ENCODE data around the gene ARRB1. TPM values are rescaled to one million over a fixed set of nuclear protein-coding genes. Genes with fewer than 3 reads are reported as not detected.

ARRB1 gene
- total and polyA plus RNA-seq, 2 of the 13 experiments (the other 11 are each of a cell fraction or from before 2014, with no cell fraction given), result 22.5 to 35.7 TPM

- ATAC-seq, result peak; percentile 15
- Histone ChIP-seq H2AFZ (ENCODE audit: low read length) (no peak overlapping the region), H3K9ac (ENCODE audit: insufficient read depth, low read depth, low read length) (no peak overlapping the region), H3K27ac (ENCODE audit: extremely low read length, insufficient read depth, low read length) (no peak overlapping the region), H3K4me2 (ENCODE audit: low read depth, low read length) (no peak overlapping the region), H4K20me1 (ENCODE audit: insufficient read depth, low read length) (no peaks in the 10 kb centered on the region), H3K36me3 (replicated peaks in 1 of 2; ENCODE audit: control insufficient read depth in 1 of 2, insufficient read depth in 2 of 2, low read length in 2 of 2) (no peaks in the 10 kb centered on the region), H3K4me3 (replicated peaks in 1 of 3; ENCODE audit: insufficient read depth in 1 of 3, low read depth in 2 of 3, low read length in 3 of 3) (no peak overlapping the region), H3K4me1 (ENCODE audit: insufficient read depth, low read length) (peaks cover 11% of the 10 kb centered on the region; the same call in 1 of the 2 replicates), H3K27me3 (ENCODE audit: control insufficient read depth in 1 of 2, insufficient read depth in 2 of 2, low read length in 2 of 2) (peaks cover 0 to 8% of the 10 kb centered on the region in 2 experiments; a peak in 1 of 5 replicates), H3K9me3 (ENCODE audit: low read length) (no peaks in the 10 kb centered on the region), H3K79me2 (ENCODE audit: insufficient read depth, low read length) (no peaks in the 10 kb centered on the region)
- intact Hi-C loops (cut with micrococcal nuclease; ENCODE audit: unreplicated experiment), result no loop called here
- ChIA-PET CTCF (ENCODE audit: low intra/inter-chr PET ratio, low total read pairs) (no interaction called here), POLR2A (interaction anchor here (1.0 kb wide), 1 partner anchor 92 kb away, joined by 3 read pairs; no protein-coding TSS in a partner anchor)
- BruUV-seq (replicated peaks), result no TSS peak
- no peak for FAIRE-seq
- in situ Hi-C loops (cut with HindIII; ENCODE audit: extremely low pct_ligation_motif_present, low pct_unique_long_range_greater_than_20kb), result no loop called here
- WGBS (ENCODE audit: low lambda C conversion rate), result 15% methylated on average over 6 of the region's 10 CpGs
- TF ChIP-seq FOXO4 (CRISPR knock-in tag; conservative IDR thresholded peaks at IDR 0.05) (no peak), SNAI1 (CRISPR knock-in tag; IDR thresholded peaks at IDR 0.05; ENCODE audit: borderline replicate concordance) (no peak), TCF7 (IDR thresholded peaks at IDR 0.05; ENCODE audit: low read depth) (no peak), ZNF878 (CRISPR knock-in tag; IDR thresholded peaks at IDR 0.05) (no peak), ZFP36L2 (CRISPR knock-in tag; IDR thresholded peaks at IDR 0.05) (no peak), PPARG (CRISPR knock-in tag; conservative IDR thresholded peaks at IDR 0.05) (no peak), RBAK (CRISPR knock-in tag; IDR thresholded peaks at IDR 0.05) (no peak), HNF1B (CRISPR knock-in tag; IDR thresholded peaks at IDR 0.05) (no peak), MEIS1 (CRISPR knock-in tag; IDR thresholded peaks at IDR 0.05; ENCODE audit: borderline replicate concordance) (no peak), ZBTB25 (CRISPR knock-in tag; IDR thresholded peaks at IDR 0.05) (no peak), SRY (CRISPR knock-in tag; IDR thresholded peaks at IDR 0.05) (0 out of 2 replicates have a peak, but pooled peaks have one; percentile 12), ZNF460 (CRISPR knock-in tag; IDR thresholded peaks at IDR 0.05; ENCODE audit: borderline replicate concordance) (no peak), ZNF317 (CRISPR knock-in tag; IDR thresholded peaks at IDR 0.05) (no peak), MTF1 (CRISPR knock-in tag; IDR thresholded peaks at IDR 0.05) (no peak), EP300 (IDR thresholded peaks at IDR 0.05; ENCODE audit: low read depth in 2 of 2, low read length in 2 of 2) (no peak), EP300 (CRISPR knock-in tag; IDR thresholded peaks at IDR 0.05; ENCODE audit: borderline replicate concordance) (no peak), TAF15 (IDR thresholded peaks at IDR 0.05; ENCODE audit: low read depth, low read length, poor library complexity, severe bottlenecking) (no peak), POLR2A (IDR thresholded peaks at IDR 0.05; ENCODE audit: insufficient read depth in 1 of 2, low read depth in 2 of 2, low read length in 2 of 2) (0 out of 4 replicates have a peak, but pooled peaks of 1 of the 2 experiments have one; percentile 15)
- DNase-seq (ENCODE audit: low spot score), result no peak
These were observed 90.9 kb downstream of the ARRB1 start for GRCh38 chr11:75260396-75261170.
